ENCODE results near the gene EFHD1. TPM values are rescaled to one million over a fixed set of nuclear protein-coding genes. Genes with fewer than 3 reads are reported as not detected.

The EFHD1 gene
- total and polyA plus RNA-seq, 2 of the 13 experiments (the other 11 are each of a cell fraction or from before 2014, with no cell fraction given) = 0.09 TPM; not detected in 1

- peak; percentile 95 for TF ChIP-seq ZNF687 (CRISPR knock-in tag; IDR thresholded peaks at IDR 0.05)
- TF ChIP-seq ZFAT (CRISPR knock-in tag; conservative IDR thresholded peaks at IDR 0.05) = peak; percentile 91
- TF ChIP-seq ZIK1 (CRISPR knock-in tag; IDR thresholded peaks at IDR 0.05; ENCODE audit: borderline replicate concordance, low read depth) = 0 out of 2 replicates have a peak, but pooled peaks have one; percentile 14
- TF ChIP-seq ZNF782 (CRISPR knock-in tag; IDR thresholded peaks at IDR 0.05; ENCODE audit: borderline replicate concordance) = peak; percentile 93; the same call in 1 of the 2 replicates
- peak; percentile 93 for TF ChIP-seq ZNF800 (CRISPR knock-in tag; IDR thresholded peaks at IDR 0.05)
- peak; percentile 86; the same call in 1 of the 2 replicates for TF ChIP-seq CREB3 (CRISPR knock-in tag; IDR thresholded peaks at IDR 0.05)
- TF ChIP-seq CBFB (CRISPR knock-in tag; IDR thresholded peaks at IDR 0.05) = peak; percentile 80; the same call in 1 of the 2 replicates
- peak; percentile 94 for TF ChIP-seq ZNF446 (CRISPR knock-in tag; IDR thresholded peaks at IDR 0.05)
- no peak for TF ChIP-seq NR2F2 (IDR thresholded peaks at IDR 0.05; ENCODE audit: borderline replicate concordance, low read depth)
- TF ChIP-seq ZSCAN9 (CRISPR knock-in tag; IDR thresholded peaks at IDR 0.05; ENCODE audit: borderline replicate concordance) = peak; percentile 60; the same call in 1 of the 2 replicates
- peak; percentile 66 for TF ChIP-seq HNF4A (CRISPR knock-in tag; IDR thresholded peaks at IDR 0.05)
- 0 out of 2 replicates have a peak, but pooled peaks have one; percentile 77 for TF ChIP-seq ZNF737 (CRISPR knock-in tag; IDR thresholded peaks at IDR 0.05; ENCODE audit: borderline replicate concordance)
- TF ChIP-seq SNAI1 (CRISPR knock-in tag; IDR thresholded peaks at IDR 0.05; ENCODE audit: borderline replicate concordance) = peak; percentile 66; the same call in 1 of the 2 replicates
- TF ChIP-seq CBX2 (IDR thresholded peaks at IDR 0.05; ENCODE audit: low read depth, low read length) = no peak
- peak; percentile 98 for TF ChIP-seq CBX2 (CRISPR knock-in tag; IDR thresholded peaks at IDR 0.05; ENCODE audit: low read depth)
- TF ChIP-seq ZNF138 (CRISPR knock-in tag; IDR thresholded peaks at IDR 0.05; ENCODE audit: low read depth) = peak; percentile 95
- TF ChIP-seq NCOA1 (CRISPR knock-in tag; IDR thresholded peaks at IDR 0.05) = 0 out of 2 replicates have a peak, but pooled peaks have one; percentile 65
- peak; percentile 20; the same call in 1 of the 2 replicates for TF ChIP-seq FOXO1 (CRISPR knock-in tag; IDR thresholded peaks at IDR 0.05)
- TF ChIP-seq RBM22 (optimal IDR thresholded peaks at IDR 0.05; ENCODE audit: low read length) = no peak
- peak; percentile 91; the same call in 1 of the 2 replicates for TF ChIP-seq ZMAT3 (CRISPR knock-in tag; conservative IDR thresholded peaks at IDR 0.05)
- no peak for TF ChIP-seq ZNF569 (CRISPR knock-in tag; IDR thresholded peaks at IDR 0.05; ENCODE audit: borderline replicate concordance)
These were observed at the start of gene EFHD1 (continued) for GRCh38 chr2:232633413-232634205.

Measured in HepG2 (cell line).